ENCODE data around the gene FHIT. TPM values are rescaled to one million over a fixed set of nuclear protein-coding genes. Genes with fewer than 3 reads are reported as not detected.

The FHIT gene
- total and polyA plus RNA-seq, 2 of the 4 experiments (the other 2 are of a cell fraction): 0.07 TPM; not detected in 1

- H3K14ac ChIP-seq (replicated peaks; ENCODE audit: low read depth, low read length): no peak overlapping the region
- WGBS, 2 experiments (ENCODE audit: extremely low coverage in 2 of 2, insufficient read length in 1 of 2): no CpG with 5 or more reads among the region's 2 CpGs
- no peaks in the 10 kb centered on the region for H3K27me3 ChIP-seq (ENCODE audit: control insufficient read depth, insufficient read depth, low read length)
- dilution Hi-C loops (cut with HindIII; ENCODE audit: low sequenced_read_pairs, unreplicated experiment): no loop called here
- no peak overlapping the region for H4K91ac ChIP-seq (ENCODE audit: insufficient read depth, low read depth, low read length)
- no peaks in the 10 kb centered on the region for H3K9me1 ChIP-seq (ENCODE audit: insufficient read depth, low read length)
- H3K4ac ChIP-seq (ENCODE audit: low read depth, low read length): no peak overlapping the region
- H2AK9ac ChIP-seq (replicated peaks; ENCODE audit: low read depth, low read length, poor library complexity): no peak overlapping the region
- no peak overlapping the region for H2BK120ac ChIP-seq (ENCODE audit: low read depth, low read length)
- H4K5ac ChIP-seq (ENCODE audit: low read depth, low read length): no peak overlapping the region
- intact Hi-C loops (cut with micrococcal nuclease): no loop called here
- no peaks in the 10 kb centered on the region for H4K20me1 ChIP-seq (ENCODE audit: insufficient read depth, low read length)
- H3K4me1 ChIP-seq (ENCODE audit: control insufficient read depth, insufficient read depth, low read length): no peaks in the 10 kb centered on the region
- no peak overlapping the region for H3K23ac ChIP-seq (ENCODE audit: low read depth, low read length)
- H3K4me2 ChIP-seq (ENCODE audit: low read depth, low read length): no peak overlapping the region
- ChIA-PET CTCF (no interaction called here), POLR2A (ENCODE audit: unreplicated experiment) (no interaction called here)
- DNase-seq (no peak), ATAC-seq (ENCODE audit: low read depth) (no peak)
- no peak overlapping the region for H2AK5ac ChIP-seq (ENCODE audit: low read depth, low read length)
- no peak overlapping the region for H3K56ac ChIP-seq (ENCODE audit: extremely low read depth, insufficient read depth, low read length)
- H2AFZ ChIP-seq (replicated peaks; ENCODE audit: low read length, poor library complexity): no peak overlapping the region
- BruUV-seq (replicated peaks): no TSS peak
- H2BK5ac ChIP-seq (ENCODE audit: low read depth, low read length, poor library complexity, severe bottlenecking): no peak overlapping the region
- no peak overlapping the region for H2BK15ac ChIP-seq (ENCODE audit: low read depth, low read length)
- H3K27ac ChIP-seq (ENCODE audit: insufficient read depth, low read length): no peak overlapping the region
- H3K9ac ChIP-seq (ENCODE audit: low read depth, low read length): no peak overlapping the region
- H3K36me3 ChIP-seq (ENCODE audit: control insufficient read depth, insufficient read depth, low read length): no peaks in the 10 kb centered on the region
- TF ChIP-seq MAZ (IDR thresholded peaks at IDR 0.05; ENCODE audit: borderline replicate concordance, low read depth, low read length) (no peak), CTCF (conservative IDR thresholded peaks at IDR 0.05; ENCODE audit: low read depth, low read length) (no peak), NFE2L2 (IDR thresholded peaks at IDR 0.05; ENCODE audit: low read depth, low read length) (no peak), FOS (IDR thresholded peaks at IDR 0.05; ENCODE audit: low read depth, low read length) (no peak), MAFK (IDR thresholded peaks at IDR 0.05; ENCODE audit: low read depth, low read length) (no peak), RFX5 (IDR thresholded peaks at IDR 0.05; ENCODE audit: low read depth, low read length) (no peak), RCOR1 (IDR thresholded peaks at IDR 0.05; ENCODE audit: insufficient replicate concordance, low read length) (no peak), ELK1 (IDR thresholded peaks at IDR 0.05; ENCODE audit: borderline replicate concordance, low read depth, low read length) (no peak), CEBPB (IDR thresholded peaks at IDR 0.05; ENCODE audit: low read depth, low read length) (no peak), MXI1 (IDR thresholded peaks at IDR 0.05; ENCODE audit: borderline replicate concordance, low read depth, low read length) (no peak), USF2 (IDR thresholded peaks at IDR 0.05; ENCODE audit: low read depth, low read length) (no peak), SMC3 (IDR thresholded peaks at IDR 0.05; ENCODE audit: low read depth, low read length) (no peak), CHD1 (IDR thresholded peaks at IDR 0.05; ENCODE audit: low read depth, low read length) (no peak), RAD21 (IDR thresholded peaks at IDR 0.05; ENCODE audit: low read length) (no peak), BHLHE40 (IDR thresholded peaks at IDR 0.05; ENCODE audit: low read depth, low read length) (no peak), POLR2A (IDR thresholded peaks at IDR 0.05; ENCODE audit: low read depth, low read length) (no peak)
- no peak overlapping the region for H3K4me3 ChIP-seq (ENCODE audit: insufficient read depth, low read depth, low read length)
- no peak overlapping the region for H3K18ac ChIP-seq (ENCODE audit: low read depth, low read length)
- H4K8ac ChIP-seq (ENCODE audit: low read depth in 2 of 2, low read length in 2 of 2): no peak overlapping the region
- H2BK20ac ChIP-seq (ENCODE audit: low read depth, low read length): no peak overlapping the region
- in situ Hi-C loops (cut with MboI; ENCODE audit: low sequenced_read_pairs): no loop called here
- H3K9me3 ChIP-seq (ENCODE audit: control insufficient read depth, insufficient read depth, low read length): no peaks in the 10 kb centered on the region
- H3K79me1 ChIP-seq (ENCODE audit: low read depth in 1 of 2, low read length in 2 of 2): no peaks in the 10 kb centered on the region
These were observed 1021.8 kb downstream of the FHIT start for GRCh38 chr3:60229502-60229901.
